IPS-11a (cell line): Measurements from ENCODE around the gene TRAPPC2L.

ENCODE experiments used
- H3K4me3 ChIP-seq: one replicate; pipeline ENCODE4 v1.5.1; 2013; ENCODE audit warnings: low read depth, low read length, control low read depth

Gene TRAPPC2L

DNA sequence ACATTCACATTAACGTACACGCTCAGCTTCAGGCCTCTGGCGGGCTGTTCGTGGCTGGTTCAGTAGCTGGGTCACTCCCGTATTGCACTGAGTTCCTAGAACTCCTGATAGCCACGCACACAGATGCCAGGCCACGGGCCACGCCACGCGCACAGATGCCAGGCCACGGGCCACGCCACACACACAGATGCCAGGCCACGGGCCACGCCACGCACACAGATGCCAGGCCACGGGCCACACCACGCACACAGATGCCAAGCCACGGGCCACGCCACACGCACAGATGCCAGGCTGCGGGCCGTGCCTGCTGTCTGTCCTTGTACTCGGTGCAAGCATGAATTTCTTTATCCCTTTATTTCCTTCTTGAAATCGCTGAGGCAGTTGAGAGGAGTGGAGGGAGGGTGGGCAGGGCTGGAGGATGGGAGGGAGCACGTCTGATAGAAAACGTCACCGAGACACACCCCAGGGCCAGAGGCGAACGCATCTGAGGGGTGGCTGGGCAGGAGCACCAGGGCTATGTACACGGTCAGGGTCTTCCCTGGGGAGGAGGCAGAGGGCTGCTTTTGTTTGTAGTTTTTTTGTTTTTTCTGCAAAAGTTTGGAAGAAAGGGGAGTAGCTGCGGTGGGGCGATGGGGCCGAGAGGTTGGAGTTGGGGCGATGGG is 18.1 kb downstream of the TRAPPC2L start:
- H3K4me3 ChIP-seq = no peak overlapping the region

DNA sequence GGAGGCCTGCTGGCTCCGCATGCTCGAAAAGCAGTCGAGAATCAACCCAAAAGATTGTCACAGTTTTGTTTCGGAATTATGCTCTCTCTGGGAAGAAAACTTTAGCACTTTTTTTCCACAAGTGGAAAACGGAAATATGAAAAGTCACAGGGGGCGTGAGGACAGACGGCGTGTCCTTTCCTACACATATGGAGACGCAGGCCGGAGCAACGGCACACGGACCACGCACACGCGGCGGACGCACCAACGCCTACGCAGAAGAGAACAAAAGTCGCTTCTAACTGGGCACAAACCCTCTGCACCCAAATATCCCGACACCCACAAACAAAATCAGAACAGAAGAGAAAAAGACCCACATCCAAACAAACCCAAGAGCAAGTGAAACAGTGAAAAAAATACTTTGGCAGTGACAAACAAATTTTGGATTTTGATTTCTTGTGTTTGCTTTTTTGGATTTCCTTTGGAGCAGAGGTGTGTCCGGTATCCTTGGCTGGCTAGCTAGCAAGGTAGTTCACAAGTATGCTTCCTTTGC is 18.8 kb downstream of the TRAPPC2L start:
- H3K4me3 ChIP-seq = no peak overlapping the region

DNA sequence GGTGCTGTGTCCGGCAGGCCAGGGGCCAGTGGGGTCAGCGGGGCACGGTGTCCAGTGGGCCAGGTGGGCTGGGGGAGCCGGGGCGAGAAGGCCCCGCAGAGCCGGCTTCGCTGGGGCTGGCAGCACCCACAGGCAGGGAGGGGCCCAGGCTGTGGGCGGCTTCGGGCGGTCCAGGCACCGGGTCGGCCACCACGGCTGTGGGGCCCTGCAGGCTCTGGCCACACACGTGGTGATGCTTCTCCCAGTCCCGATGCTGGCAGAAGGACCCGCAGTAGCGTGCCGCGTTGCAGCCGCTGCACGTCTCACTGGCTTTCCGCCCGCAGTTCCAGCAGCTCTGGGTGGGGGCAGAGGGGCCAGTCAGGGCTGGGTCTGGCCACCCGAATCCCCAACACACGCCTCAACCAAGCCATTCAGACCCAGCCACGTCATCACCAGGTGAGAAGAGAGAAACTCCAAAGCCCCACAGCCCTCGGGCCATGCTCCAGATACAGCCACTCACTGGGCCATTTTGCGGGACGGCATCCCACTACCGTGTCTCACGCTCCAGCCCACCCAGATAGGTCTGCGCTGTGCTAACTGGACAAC is 20.1 kb downstream of the TRAPPC2L start:
- H3K4me3 ChIP-seq = no peak overlapping the region

DNA sequence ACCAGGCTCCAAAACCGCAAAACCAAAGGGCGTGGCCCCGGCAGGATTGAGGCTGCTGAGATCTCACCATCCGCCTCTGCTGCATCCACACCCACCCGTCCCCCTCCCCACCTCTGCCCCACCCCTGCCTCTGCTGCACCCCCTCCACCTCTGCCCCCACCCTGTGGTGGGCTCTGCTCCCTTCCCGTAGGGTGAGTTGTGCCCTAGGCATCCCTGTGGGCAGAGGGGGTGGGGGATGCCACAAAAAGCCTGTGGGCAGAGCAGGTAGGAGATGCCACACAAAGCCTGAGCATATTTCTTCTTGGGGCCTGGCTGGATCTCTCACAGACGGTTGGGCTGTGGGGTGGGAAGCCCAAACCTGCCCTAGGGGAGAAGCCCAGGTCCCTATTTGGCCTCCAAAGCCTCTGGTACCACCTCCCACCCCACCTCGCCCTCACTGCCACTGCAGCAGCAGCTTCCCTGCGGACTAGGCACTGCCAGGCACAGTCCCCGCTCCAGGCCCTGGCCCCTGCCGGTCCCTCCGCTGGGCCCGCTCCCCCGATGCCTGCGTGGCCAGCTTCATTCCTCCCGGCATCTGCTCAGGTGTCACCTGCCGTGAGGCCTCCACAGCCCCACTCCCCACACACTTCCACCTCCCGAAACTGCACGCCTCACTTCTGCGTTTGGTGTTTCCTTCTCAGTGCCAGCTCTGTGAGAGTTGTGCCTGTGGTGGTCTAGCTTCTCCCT is 20.8 kb downstream of the TRAPPC2L start:
- H3K4me3 ChIP-seq = no peak overlapping the region

DNA sequence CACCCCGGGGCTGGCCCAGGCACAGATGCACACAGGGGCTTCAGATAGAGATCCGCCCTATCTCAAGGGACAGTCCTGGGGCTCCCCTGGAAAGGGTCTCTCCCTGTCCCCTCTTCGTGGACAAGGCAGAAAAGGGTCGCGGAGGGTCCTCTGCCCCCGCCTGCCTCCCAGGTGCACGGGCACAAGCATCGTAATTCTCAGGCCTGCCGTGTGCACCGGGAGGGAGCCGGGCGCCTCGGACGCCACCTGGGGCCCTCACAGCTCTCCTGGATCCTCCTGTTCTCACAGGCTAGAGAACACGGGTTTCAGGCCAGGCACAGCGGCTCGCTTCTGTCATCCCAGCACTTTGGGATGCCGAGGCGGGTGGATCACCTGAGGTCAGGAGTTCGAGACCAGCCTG is 21.4 kb downstream of the TRAPPC2L start:
- H3K4me3 ChIP-seq = no peak overlapping the region

DNA sequence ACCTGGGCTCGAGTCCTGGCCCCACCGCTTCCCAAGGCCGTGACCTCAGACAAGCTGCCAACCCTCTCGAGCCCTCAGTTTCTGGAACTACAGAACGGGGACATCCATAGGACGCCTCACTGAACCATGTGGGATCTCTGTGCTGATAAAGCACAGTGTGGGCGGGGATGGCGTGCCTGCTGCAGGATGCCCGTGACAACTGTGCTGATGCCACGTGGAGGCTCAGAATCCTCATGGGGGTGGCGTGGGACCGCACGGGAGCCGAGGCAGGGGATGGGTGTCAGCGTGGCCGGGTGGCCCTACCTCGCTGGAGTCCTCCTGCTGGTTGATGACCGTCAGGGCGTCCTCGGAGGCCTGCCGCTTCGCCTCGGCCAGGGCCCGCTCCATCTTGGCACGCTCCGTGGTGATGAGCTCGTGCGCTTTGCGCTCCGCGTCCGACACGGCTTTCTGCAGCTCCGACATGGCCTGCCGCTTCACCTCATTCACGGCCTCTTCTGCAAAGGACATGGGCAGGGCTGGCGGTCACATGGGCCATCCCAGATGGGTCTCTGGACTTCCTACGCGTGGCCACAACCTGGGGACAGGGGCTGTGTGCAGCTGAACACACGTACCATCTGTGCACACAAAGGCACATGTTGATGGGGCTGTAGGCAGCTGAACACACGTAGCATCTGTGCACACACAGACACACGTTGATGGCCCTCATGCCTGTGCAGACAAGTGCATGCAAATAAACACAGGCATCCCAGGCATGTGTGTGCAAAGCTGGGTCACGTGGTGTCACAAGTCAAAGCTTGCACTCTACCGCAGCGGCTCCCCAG is 22.2 kb downstream of the TRAPPC2L start:
- no peak overlapping the region for H3K4me3 ChIP-seq

DNA sequence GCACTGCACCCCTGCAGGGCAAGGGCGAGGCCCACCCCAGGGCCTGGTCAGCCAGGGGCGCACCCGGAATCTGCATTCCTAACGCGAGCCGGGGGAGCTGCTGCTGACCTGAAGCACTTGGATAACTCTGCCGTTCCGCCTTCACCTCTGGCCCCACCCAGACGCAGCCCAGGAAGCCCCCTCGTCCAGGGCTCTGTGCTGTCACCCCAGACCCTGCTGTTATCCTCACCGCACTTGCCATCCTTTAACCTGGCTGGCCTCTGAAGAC is 22.8 kb downstream of the TRAPPC2L start:
- H3K4me3 ChIP-seq = no peak overlapping the region

DNA sequence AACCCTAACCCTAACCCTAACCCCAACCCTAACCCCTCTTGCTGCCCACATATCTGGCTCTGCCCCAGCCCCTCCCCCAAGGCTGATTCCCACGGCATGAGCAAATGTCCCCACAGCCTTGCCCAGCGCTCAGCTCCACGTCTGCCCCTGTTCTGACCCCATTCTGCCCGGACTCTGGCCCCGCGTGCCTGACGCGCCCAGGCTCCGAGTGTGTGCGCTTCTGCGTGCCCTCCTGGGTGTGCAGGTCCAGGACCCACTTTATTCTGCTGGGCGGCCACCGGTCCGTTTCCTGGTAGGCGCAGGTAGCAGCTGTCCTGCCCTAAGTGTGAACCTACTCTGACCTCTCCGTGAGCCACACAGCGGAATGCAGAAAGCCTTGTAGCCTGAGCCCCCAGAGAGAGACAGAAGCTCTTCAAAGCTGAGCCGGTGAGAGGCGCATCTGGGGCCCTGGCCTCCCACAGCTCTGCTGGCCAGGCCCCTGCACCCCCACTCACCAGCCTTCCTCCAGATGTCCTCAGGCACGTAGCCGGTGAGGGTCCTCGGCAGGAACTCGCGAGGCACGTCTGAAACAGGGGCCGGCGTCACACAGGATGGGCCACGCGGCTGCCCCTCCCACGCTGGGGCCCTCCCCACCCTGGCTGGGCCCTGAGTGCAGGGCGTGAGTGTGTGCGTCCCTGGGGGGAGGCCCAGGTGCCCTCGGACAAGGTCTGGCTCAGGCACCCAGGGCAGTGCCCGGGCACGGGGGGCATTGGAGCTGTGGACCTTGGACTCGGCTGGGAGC is 23.5 kb downstream of the TRAPPC2L start:
- H3K4me3 ChIP-seq = no peak overlapping the region

DNA sequence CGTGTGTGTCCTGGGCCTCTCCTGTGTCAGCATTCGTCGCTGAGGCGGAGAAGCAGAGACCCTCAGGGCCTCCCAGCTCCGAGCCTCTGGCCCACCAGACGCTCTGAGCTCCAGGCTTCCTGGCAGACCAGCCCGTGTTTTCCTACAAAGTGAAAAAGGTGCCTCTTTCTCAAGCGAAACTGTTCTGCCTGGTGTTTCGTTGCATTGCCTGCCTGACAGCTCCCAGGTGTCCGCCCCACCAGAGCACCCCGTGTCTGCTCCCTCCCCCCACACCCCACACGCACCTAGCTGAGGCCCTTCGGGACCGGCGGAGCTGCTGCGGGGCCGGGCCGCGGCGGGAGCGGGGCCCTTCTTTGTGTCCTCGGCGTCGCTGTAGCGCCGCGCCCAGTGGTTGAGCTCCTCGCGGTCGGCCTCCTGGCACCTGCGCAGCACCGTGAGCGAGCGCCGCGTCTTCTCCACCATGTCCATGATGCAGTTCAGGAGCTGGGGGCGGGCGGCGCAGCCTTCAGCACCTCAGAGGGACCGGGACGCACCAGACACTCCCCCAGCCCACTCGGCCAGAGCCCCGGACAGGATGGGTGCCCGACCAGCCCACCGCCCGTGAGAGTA is 24.2 kb downstream of the TRAPPC2L start:
- H3K4me3 ChIP-seq = no peak overlapping the region

DNA sequence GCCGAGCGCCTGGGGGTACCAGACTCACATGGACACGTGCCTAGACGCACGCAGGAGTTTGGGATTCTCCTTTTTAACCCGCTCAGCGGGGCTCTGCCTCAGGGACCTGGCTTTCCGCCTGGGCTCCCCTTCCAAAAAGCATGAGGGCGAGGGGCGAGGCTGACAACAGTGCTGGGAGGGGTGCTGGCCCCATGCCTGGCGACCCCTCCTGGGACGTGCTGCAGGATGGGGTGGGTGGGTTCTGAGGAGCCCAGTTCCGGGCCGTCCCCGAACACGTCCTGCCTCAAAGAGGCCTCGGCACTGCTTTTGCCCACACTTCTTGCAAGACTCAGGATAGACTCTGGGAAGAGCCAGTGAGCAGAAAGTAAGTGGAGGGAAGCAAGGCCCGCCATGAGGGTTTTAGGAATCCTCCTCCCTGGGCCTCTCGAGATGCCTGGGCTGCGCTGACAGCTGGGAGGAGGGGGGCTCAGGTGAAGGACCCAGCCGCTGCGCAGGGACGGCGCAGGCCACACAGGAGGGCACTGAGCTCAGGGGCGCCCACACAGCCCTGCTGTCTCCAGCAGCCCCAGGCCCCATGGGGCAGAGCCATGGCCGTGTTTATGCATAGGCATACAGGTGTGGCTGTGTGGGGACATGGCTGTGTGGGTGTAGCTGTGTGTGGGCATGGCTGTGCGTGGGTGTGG is 24.9 kb downstream of the TRAPPC2L start:
- no peak overlapping the region for H3K4me3 ChIP-seq

DNA sequence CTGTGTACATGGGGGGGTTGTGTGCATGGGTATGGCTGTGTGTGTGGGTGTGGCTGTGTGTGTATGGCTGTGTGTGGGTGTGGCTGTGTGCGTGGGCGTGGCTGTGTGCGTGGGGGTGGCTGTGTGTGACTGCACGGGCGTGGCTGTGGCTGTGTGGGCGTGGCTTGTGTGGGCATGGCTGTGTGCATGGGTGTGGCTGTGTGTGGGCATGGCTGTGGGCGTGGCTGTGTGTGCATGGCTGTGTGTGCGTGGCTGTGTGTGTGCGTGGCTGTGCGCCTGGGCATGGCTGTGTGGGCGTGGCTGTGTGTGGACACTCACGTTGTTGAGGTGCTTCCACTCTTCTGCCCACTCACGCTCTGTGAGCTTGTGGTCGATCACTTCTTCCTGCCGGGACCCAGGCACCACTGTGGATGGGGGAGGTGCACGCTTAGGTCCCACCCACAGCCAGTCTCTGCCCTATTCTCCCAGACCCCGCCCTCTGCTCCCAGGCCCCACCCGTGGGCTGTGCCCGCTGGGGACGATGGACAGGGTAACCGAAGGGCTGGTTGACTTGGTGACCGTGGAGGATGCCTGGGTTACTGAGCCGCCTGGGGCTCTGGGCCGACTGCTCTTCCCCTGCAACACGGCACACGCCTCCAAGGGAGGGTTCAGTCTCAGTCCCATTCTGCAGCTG is 25.6 kb downstream of the TRAPPC2L start:
- H3K4me3 ChIP-seq = no peak overlapping the region

DNA sequence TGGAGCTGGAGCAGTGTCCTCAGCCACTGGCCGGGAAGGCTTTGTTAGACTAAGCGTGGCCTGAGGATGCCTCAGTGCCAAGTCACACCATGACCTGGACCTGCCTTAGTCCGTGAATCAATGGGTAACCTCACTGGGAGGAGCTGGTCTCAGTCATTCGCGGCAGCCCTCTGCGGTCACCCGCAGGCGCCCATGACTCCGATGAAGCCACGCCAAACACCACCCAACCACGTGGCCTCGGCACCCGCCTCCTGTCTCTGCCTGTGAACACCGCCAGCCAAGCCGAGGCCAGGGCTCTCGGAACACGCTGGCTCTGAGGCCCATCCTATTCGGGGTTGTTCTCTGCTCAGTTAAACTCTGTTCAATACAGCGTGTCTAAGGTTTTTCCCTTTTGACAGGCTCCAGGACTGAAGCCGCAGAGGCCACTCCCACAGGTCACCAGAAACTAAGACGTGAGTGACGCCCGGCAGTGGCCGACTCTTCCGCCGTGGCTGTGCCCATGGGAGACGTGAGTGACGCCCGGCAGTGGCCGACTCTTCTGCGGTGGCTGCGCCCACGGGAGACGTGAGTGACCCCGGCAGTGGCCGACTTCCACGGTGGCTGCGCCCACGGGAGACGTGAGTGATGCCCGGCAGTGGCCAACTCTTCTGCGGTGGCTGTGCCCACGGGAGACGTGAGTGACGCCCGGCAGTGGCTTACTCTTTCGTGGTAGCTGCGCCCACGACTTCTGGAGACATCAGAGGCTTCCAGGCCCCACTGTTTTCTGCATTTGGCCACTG is 26.4 kb downstream of the TRAPPC2L start:
- no peak overlapping the region for H3K4me3 ChIP-seq

DNA sequence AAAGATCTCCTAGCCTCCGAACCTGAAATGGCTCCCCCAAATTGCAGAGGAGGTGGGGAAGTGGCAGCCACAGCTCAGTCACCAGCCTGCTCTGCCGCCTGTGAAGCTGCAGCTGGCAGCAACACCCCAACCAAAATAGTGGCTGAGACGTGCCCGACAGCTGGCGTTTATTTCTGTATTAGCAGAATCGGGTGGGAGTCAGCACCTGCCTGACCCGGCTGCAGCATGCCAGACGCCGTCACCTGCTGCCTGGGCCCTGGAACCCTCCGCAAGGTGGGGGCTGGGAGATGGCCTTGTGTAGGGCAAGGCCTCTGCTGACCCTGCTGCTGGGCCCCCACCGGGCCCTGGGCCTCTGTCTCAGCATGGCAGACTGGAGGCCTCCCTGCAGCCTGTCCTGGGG is 27.0 kb downstream of the TRAPPC2L start:
- no peak overlapping the region for H3K4me3 ChIP-seq

DNA sequence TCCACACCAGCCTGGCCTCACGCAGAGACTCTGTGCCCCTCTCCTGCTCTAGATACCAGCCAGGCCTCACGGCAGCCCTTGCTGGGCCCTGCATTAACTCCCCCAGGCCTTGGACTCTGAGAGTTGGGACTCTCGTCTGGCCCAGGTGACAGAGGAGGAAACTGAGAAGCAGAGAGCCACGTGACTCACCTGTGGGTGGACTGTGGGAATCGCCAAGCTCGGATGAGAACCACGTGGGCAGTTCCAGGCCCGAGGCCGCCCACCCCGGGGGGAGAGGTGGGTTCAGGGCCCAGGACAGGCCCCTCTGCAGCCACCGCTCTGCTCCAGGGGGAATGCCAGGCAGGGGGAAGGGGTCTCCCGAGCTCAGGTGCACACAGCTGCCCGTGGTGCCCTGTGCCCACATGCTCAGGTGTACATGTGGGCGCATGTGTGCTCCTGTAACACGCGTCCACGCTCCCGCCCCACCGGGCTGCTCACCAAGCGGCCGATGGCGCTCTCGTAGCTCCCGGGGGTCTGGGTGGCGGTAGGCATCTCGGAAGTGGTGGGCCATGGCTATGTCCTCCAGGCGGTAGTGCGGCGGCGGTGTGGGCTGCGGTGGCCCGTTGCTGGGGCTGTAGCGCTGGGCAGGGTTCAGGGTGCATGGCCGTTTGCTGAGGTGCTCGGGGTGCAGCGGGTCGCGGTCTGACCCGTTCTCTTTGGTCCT is 27.8 kb downstream of the TRAPPC2L start:
- H3K4me3 ChIP-seq = no peak overlapping the region

DNA sequence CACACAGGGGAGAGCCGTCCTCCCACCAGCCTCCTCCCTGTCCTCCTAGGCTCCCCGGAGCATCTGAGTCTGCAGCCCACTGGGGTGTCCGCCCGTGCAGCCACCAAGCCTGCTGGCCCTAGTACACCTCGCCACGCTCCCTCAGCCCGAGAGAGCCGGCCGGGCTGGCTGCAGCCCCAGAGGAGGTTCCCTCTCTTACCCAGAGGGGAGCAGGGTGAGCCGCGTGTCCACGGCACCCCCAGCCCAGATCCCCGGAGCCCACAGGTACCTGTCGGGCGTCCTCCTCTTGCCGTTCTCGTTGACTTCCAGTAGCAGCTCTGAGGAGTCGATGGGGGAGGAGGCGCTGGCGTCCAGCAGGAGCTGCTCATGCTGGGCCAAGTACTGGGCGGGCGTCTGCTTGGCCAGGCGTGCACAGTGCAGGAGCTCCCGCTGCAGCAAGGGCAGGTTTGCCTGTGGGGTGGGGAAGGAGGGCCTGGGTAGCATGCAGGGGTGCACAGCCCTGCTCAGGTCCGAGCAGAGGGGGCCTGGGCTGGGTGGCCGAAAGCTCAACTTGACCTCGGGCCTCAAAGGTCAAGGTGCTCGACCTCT is 28.9 kb downstream of the TRAPPC2L start:
- no peak overlapping the region for H3K4me3 ChIP-seq

DNA sequence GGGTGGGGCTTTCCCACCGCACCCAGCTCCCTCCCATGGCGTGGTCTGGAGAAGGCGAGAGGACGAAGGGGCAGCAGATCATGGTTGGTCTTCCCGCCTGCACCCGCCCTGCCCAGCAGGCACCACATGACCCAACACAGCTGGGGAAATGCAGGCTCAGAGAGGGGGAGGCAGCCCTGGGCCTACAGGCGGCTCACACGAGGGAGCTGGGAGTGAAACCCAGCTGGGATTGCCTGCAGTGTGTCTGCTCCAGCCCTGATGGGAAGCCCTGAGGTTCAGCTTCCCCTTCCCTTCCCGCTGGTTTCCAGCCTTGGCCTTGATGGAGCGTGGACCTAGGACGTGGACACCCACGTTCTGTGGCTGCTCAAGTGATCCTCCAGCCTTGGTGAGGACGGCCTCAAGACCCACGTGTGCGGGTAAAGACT is 29.5 kb downstream of the TRAPPC2L start:
- H3K4me3 ChIP-seq = no peak overlapping the region

DNA sequence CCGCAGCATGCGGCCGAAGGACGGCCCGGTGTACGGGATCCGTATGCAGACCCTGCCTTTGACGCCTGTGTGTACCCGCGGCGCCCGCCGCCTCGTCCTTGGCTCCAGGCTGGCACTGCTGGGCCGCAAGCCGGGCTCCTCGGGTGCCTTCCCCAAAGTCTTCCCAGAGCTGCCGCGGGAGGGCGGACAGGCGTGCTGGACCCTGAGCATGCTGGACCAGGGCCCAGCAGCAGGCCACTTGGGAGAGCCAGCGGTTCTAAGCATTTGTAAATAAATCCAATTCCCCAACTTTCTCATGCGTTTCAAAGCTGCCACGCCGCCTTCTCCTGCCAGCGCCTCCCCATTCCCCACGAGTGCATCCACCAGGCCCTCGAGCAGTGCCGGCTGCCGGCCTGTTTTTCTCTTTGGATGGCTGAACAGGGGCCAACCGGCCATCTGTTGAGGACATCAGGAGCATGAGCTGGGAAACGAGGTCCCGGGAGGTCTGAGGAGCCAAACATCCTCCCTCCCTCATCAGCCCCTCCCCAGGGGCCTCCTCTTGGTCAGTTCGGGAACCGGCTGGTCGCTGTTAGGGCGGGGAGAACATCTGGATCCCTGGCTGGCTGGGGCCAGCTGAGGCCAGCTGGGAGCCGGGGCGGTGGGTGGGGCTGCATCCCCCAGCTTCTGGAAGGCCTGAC is 30.1 kb downstream of the TRAPPC2L start:
- H3K4me3 ChIP-seq = no peak overlapping the region
